PFSK-1 (cell line): ENCODE results near the gene PRELID3B.

ENCODE experiments used
- FOXP2 ChIP-seq: optimal IDR thresholded peaks from 2 replicates; pipeline ENCODE3; 2011; ENCODE audit warnings: borderline replicate concordance, control low read depth, inconsistent platforms; ENCODE audit not compliant: insufficient read depth; ENCODE audit errors: extremely low read length, extremely low read depth
- POLR2AphosphoS5 ChIP-seq: IDR thresholded peaks from 2 replicates; pipeline ENCODE4 v1.6.1; 2012; ENCODE audit warnings: low read depth, mild to moderate bottlenecking, control low read depth, low read length, moderate library complexity
- SIN3A ChIP-seq: IDR thresholded peaks from 2 replicates; pipeline ENCODE4 v1.6.1; 2012; ENCODE audit warnings: mild to moderate bottlenecking, low read length, moderate library complexity, borderline replicate concordance; ENCODE audit not compliant: insufficient read depth
- TAF1 ChIP-seq: IDR thresholded peaks from 2 replicates; pipeline ENCODE4 v1.6.1; 2012; ENCODE audit warnings: low read length, control low read depth, borderline replicate concordance; ENCODE audit not compliant: insufficient read depth
- TF ChIP-seq, protein P1 (sequence below), 2 experiments: IDR thresholded peaks; 2 replicates each; pipeline versions ENCODE4 v1.6.1 to v1.8.0; 2011 to 2012; ENCODE audit warnings: low read depth in 2 of 2, low read length in 2 of 2, control low read depth in 1 of 2, inconsistent platforms in 1 of 2, mild to moderate bottlenecking in 1 of 2, moderate library complexity in 1 of 2; ENCODE audit not compliant: insufficient read depth in 1 of 2

- TF ChIP-seq, protein P1, sequence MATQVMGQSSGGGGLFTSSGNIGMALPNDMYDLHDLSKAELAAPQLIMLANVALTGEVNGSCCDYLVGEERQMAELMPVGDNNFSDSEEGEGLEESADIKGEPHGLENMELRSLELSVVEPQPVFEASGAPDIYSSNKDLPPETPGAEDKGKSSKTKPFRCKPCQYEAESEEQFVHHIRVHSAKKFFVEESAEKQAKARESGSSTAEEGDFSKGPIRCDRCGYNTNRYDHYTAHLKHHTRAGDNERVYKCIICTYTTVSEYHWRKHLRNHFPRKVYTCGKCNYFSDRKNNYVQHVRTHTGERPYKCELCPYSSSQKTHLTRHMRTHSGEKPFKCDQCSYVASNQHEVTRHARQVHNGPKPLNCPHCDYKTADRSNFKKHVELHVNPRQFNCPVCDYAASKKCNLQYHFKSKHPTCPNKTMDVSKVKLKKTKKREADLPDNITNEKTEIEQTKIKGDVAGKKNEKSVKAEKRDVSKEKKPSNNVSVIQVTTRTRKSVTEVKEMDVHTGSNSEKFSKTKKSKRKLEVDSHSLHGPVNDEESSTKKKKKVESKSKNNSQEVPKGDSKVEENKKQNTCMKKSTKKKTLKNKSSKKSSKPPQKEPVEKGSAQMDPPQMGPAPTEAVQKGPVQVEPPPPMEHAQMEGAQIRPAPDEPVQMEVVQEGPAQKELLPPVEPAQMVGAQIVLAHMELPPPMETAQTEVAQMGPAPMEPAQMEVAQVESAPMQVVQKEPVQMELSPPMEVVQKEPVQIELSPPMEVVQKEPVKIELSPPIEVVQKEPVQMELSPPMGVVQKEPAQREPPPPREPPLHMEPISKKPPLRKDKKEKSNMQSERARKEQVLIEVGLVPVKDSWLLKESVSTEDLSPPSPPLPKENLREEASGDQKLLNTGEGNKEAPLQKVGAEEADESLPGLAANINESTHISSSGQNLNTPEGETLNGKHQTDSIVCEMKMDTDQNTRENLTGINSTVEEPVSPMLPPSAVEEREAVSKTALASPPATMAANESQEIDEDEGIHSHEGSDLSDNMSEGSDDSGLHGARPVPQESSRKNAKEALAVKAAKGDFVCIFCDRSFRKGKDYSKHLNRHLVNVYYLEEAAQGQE (IDR thresholded peaks at IDR 0.05; ENCODE audit: insufficient read depth in 1 of 2, low read depth in 2 of 2, low read length in 2 of 2): no peak
- no peak for TF ChIP-seq SIN3A
- TF ChIP-seq POLR2AphosphoS5: no peak
- no peak for TF ChIP-seq TAF1
- no peak for TF ChIP-seq FOXP2
Observed at GRCh38 chr20:59087829-59088433, 45.3 kb upstream of the PRELID3B start.
